NCI-H526 treated with DMSO at 0.1 percent for 48 hours (cell line): ENCODE data around the gene CLEC4C.

Source experiments
- DNase-seq: peaks from one replicate; lab custom pipeline; 2025; lab: John Stamatoyannopoulos, UW

The CLEC4C gene

GRCh38 chr12:7723926-7724325, 23.2 kb downstream of the CLEC4C start:
- DNase-seq: no peak

DNA sequence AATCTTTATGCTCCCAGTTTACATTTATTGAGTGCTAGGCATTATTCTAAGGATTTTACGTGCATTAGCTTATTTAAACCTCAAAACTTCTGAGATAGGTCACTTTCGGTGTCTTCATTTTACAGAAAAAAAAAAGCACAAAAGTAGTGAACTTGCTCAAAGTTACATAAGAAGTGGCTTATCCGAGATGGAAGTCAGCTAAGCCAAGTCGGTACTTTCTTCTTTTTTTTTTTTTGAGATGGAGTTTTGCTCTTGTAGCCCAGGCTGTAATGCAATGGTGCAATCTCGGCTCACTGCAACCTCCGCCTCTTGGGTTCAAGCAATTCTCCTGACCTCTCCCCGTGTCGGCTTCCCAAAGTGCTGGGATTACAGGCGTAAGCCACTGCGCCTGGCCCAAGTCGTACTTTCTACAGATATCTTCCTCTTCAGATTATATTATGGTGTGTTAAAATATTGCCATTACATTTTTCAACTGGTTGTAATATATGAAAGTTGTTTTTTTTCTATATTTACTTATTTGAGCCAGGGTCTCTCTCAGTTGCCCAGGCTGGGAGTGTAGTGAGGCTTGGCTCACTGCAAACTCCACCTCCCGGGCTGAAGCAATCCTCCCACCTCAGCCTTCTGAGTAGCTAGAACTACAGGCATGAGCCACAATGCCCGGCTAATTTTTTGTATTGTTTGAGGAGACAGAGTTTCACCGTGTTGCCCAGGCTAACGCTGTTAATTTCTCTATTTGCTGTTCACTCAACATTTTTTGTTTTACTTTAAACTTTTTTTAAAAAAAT, 27.0 kb downstream of the CLEC4C start:
- DNase-seq: no peak

GRCh38 chr12:7716381-7716780, 30.8 kb downstream of the CLEC4C start:
- DNase-seq: no peak

GRCh38 chr12:7712841-7713442, 34.2 kb downstream of the CLEC4C start:
- DNase-seq: no peak

DNA sequence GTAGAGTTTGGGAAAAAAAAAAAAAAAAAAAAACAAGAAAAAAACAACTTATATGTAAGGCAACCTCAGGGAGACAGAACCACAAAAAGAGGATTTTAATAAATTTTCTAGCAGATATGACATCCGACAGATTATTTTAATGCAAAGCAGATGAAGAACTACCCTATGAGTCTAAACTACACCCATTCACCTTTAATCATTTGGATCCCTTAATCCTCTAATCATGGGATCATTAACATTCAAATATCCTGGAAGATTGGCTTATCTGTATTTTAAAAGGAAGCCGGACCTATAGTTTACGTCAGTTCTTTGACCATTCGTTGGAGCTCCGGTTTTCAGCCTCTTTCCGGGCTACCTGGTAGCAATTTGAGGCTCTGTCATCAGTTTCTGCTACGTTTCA, 36.0 kb downstream of the CLEC4C start, which contains the start of gene DPPA3:
DPPA3 (plus strand) TSS at position 301 of the 400 bp plus-strand sequence. CDS start 138 bp downstream, outside the sequence.
- DNase-seq: no peak

- DNase-seq: no peak
Observed at GRCh38 chr12:7709969-7710675, 37.1 kb downstream of the CLEC4C start.

- DNase-seq: no peak
Observed at GRCh38 chr12:7705846-7706245, 41.3 kb downstream of the CLEC4C start.

- no peak for DNase-seq
Observed at GRCh38 chr12:7695566-7696197, 51.5 kb downstream of the CLEC4C start, which contains the start of gene GDF3. TSS of gene GDF3 (minus strand) at chr12:7695775. CDS start at chr12:7695728, 47 bp downstream.

- no peak for DNase-seq
Observed at GRCh38 chr12:7695237-7695560, 52.0 kb downstream of the CLEC4C start.

- DNase-seq: no peak
Observed at GRCh38 chr12:7694556-7695236, 52.5 kb downstream of the CLEC4C start.

DNA sequence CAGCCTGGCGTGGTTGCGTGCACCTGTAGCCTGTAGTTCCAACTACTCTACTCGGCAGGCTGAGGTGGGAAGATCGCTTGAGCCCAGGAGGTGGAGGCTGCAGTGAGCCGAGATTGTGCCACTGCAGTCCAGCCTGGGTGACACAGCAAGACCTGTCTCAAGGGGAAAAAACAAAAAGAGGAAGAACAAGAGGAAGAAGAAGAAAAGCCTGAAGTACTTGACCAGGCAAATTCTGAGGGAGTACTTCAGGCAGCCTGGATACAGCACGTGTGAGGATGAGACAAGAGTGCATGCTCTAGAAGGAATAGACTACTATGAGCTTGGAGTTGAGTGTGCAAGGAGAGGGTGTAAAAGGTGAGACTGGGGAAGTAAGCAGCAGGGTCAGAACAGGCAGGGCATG, 53.4 kb downstream of the CLEC4C start:
- no peak for DNase-seq

GRCh38 chr12:7681535-7681934, 65.6 kb downstream of the CLEC4C start:
- no peak for DNase-seq
